Stimulated activated CD8-positive, alpha-beta memory T cell treated with anti-CD3 and anti-CD28 coated beads, Interleukin-4, amount 100 ng/mL, for 4 hours (primary cell): Measurements from ENCODE around the gene BRCA2.
A peak's percentile ranks its signal among the peaks of the same experiment; 100 is the strongest.

Experiments
- DNase-seq, 2 donors: peaks; one replicate each; pipeline ENCODE4 v3.0.0-alpha.2; 2020; ENCODE audit warnings: low read depth in 2 of 2, low spot score in 1 of 2

The BRCA2 gene

GRCh38 chr13:32315238-32316027 is at the start of gene BRCA2, which contains the start of gene ZAR1L:
Gene BRCA2 (plus strand): TSS chr13:32315508. CDS start chr13:32316461, 953 bp downstream.
Gene ZAR1L (minus strand): TSS chr13:32315363. CDS start chr13:32311925, 3,438 bp downstream.
- DNase-seq, result peak; percentile 66 to 73

DNA sequence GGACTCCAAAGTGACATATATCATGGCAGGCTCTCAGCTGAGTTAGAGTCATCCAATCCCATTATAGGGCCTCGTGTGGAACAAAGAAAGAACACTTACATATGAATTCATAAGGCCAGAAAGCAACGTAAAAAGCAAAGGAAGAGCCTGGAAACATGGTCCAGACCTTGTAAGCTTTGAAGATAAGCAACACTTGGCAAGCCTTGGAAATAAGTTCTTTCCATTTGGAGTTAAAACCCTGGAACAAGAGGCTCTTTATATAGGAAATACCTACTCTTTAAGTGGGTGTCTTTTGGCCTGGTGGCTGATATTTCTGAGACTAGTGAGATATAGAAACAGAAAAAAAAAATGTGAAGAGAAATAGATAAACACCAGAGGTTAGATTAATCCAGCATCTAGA is 49.6 kb upstream of the BRCA2 start:
- no peak for DNase-seq

- DNase-seq, result no peak
Measured at GRCh38 chr13:32266130-32266529, 49.2 kb upstream of the BRCA2 start.

DNA sequence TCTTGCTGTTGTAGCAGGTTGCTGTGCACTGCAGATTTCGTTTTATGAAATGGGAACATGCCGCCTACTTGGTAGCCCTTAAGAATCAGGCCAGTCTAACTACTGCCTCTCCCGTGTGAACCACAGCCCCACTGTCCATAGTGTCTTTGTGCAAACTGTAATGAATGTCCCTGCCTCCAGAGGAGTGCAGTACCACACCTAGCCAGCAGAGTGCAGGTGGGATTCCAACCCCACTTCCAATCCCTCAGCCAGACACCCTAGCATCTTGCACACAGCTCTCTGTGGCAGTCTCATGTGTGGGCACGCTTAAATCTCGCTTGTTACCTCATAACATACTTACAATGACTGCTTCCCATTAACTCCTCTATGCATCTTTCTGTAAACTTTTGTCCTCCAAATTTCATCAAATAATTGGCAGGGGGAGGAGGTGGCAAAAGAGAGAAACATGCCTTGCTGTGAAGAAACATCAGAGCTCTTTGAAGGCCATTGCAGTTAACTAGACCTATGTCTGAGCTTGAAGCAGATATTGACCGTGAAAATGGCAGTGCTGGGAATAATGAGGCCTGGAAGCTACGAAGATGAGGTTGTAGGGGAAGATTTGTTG is 47.4 kb upstream of the BRCA2 start:
- peak in 1 of 2 donors; percentile 35 for DNase-seq

- DNase-seq, result no peak
Measured at GRCh38 chr13:32272021-32272683, 43.2 kb upstream of the BRCA2 start.

GRCh38 chr13:32277839-32278238 is 37.5 kb upstream of the BRCA2 start:
- no peak for DNase-seq

DNA sequence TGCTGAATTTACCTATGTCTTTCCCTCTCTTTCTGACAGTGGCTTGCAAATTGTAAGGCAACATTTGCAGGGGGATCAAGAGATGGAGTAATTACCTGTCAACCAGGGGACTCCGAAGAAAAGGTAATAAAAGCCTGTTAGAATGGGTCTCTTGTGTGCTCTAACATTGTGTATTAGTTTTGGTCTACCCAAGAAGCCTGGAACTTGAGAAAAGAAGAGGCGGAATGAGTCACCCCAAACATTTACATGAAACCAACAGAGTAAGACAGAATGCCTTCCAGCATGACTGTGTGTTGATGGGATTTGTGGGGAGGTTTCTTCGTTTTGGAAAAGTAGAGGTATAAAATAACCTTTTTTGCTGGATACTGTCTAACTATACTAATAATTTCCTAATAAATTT is 36.9 kb upstream of the BRCA2 start:
- DNase-seq, result no peak

- DNase-seq, result no peak
Measured at GRCh38 chr13:32281096-32281495, 34.2 kb upstream of the BRCA2 start.

DNA sequence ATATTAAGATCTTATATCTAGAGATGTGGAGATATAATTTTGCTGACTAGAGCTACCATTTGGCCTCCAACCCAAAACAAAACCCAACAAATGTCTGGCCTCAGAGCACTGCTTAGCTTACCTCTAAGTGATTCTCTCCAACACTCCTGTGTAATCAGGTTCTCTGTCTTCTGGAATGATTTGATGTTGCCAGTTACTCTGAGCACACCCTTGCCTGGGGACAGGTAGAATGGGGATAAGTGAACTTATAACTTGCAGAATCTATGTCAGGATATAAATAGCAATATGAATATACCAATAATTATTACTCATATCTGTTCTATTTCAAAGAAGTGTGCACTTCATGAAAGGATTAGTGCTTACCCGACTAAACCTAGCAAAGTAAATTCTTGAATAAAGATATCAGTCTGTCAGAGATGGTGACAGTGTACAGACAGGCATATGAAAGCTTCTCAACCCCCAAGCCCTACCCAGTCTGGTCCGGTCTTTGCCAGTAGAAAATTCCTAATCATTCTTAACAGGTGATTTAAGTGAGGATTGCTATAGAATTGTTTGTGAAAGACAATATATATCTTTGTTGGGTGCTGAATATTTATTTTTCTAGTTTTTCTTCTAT is 33.1 kb upstream of the BRCA2 start:
- DNase-seq, result no peak

GRCh38 chr13:32284927-32285632 is 30.2 kb upstream of the BRCA2 start:
- no peak for DNase-seq

GRCh38 chr13:32285633-32285965 is 29.7 kb upstream of the BRCA2 start:
- DNase-seq, result no peak

DNA sequence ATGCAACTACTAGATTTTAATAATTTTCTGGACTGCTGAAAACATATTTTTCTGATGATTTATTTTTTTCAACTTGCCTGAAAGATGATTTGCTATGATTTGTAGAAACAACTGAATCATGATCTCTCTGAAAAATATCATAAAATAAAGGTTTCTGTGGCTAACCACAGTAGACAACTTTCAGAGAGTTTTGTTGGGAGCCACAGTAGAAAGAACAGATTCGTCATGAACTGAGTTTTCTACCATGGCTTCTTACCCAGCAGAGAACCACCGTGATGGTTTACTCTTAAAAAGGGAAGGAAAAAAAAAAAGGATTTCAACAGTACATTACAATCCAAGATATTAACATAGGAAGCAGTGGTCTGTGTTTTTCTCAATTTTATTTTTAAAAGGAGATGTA is 18.1 kb upstream of the BRCA2 start:
- no peak for DNase-seq

DNA sequence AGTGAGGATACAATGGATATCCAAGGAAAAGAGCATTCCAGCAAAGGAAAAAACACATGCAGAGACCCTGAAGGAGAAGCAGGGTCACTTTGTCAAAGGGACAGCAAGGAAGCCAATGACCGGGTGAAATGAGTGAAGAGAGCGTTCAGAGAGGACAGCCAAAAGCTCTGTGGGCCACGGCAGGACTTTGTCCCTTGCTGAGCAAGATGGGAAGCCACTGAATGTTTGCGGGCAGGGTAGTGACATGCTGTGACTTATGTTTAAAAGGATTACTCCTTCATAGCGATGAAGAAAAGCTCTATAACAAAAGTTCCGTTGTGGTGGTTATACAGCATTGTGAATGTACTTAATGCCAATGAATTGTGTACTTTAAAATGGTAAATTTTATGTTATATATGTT is 16.6 kb upstream of the BRCA2 start:
- DNase-seq, result no peak

DNA sequence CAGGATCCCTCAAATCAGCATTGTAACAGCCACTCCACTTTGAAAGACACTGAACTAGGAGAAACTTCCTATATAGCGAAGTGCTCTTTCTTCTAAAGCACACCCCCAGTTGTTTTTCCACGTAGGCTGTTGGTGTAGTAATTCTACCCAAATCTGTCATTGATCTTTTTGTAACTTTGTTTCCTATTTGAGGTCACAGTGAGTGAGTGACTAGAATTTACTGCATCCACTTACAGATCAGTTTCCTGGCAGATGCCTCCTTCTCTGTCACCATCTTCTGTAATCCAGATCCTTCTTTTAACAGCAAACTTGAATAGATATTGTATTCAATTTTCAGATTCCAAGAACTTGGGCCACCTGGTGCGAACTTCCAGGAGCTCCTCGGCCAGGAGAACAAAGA is 15.4 kb upstream of the BRCA2 start:
- DNase-seq, result no peak

DNA sequence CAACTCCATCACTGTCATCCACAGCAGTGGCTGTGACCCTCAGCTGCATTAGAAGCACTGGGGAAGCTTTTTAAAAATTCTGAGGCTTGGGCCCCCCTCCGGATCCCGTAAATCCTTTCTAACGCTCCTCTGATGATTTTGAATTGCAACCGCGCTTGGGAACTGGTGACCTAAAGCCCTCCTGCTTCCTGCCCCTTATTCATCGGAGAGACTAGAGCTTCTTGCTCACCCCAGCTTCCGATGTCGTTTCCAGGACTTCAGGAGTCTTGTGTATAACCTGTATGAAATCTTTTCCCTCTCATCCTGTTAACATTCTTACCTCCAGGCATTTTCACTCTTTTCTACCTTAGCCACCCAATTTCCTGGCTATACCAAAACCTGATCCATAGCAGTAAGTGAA is 14.9 kb upstream of the BRCA2 start:
- DNase-seq, result no peak

DNA sequence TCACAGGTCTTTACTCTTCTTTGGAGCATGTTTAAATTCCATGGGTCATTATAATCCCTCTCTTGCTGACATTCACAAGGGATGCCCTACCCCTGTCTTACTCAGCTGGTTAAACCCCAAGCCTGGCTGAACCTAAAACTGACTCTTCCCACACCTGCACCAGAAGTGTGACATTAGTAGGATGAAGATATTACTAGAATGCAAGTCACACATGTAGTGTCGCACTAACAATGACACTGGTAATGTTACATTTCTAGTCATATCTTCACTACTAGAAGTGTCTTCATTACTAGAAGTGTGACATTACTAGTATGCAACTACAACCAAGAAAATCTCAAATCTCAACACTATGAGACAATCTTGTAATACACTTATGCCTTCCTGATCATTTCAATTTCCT is 14.4 kb upstream of the BRCA2 start:
- DNase-seq, result no peak

DNA sequence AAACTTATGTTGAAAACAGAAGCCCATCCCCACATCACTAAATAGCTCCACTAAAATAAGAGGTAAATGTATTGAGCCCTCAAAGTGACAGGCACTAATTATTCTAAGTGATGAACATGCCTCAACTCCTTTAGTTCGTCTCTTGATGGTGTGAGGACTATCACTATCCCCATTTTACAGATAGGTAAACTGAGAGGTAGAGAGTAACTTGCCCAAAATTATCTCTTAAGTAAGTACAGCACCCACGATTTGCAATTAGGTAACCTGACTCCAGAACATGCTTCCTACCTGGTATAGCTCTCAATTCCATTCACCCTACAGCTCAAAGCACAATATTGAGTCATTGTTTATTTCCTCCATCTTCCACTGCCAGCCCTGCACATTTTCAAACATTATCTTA is 12.8 kb upstream of the BRCA2 start:
- DNase-seq, result no peak

DNA sequence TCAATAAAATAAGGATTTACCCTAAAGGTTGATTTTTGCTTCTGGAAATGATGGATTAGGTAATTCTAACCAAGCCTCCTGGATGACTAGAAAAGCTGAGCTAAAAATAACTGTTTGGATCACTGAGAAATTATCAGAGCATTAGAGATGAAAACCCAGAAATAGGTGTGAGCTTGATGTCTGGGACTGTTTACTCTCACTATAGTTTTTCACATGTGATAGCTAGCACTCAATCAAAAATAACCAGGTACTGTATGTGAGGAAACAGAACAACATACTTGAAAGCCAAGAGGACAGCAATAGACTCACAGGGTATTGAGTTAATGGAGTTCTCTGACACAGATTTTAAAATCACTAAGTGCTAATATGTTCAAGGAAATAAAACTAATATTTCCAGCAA is 9.7 kb upstream of the BRCA2 start:
- DNase-seq, result no peak

DNA sequence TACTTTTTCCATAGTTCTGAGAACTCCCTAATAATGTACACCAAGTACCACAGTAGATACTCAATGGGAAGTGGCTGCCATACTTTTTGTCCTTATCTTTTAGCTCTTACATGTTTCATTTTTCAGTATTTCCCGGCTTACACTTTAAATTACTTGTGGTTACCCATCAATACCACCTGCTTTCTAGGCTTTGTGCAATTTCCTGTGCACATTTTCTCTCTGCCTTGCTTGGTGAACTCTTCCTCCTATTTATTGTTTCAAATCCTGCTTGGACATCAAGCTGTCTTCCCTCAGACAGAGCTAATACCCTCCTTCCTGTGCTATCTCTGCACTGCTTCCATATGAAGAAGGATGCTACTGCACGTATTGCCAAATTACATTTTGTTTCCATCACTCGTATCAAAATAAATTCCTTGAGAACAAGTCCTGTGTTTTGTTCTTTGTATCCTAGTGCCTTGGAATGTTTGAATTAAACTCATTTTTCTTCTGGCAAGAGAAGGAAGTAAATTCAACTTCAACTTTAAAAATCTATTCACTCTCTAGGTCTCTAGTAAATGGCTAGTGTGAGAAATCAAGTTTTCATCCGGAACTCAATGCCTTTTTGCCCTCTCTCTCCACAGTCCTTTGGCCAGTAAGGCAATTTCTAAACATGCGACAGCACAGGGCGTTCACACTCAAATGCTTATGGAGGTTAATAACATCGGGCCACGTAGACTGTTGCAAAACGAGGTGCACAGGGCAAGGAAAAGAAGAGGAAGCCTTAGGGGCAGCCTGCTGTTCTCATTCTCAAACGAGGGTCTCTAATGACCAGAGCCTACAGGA is 5.8 kb upstream of the BRCA2 start:
- DNase-seq, result no peak

DNA sequence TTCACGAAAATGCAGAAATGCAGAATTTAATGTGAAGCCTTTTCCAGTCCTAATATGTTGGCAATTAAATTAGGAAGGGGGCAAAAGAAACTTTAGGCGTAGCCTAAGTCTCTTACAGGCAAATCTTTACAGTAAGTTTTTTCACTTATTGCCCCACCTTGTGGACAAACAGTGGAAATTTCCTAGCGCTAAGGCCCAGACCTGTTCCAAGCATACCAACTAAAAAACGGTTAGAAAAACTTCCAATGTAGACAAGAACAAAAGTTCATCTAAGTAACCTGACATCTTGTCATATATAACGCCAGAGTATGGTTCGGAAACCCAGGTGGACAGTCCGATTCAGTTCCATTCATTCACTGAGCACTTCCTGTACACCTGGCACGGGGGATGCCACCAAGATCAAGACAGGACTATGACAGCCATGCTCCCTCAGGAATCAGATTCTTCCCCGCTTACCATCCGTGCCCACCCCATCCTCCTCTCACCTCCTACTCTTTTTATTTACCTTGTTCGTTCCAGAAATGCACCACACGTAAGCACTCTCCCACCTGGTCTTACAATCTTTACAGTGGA is 5.1 kb upstream of the BRCA2 start:
- DNase-seq, result no peak
